HCT116 (cell line): ENCODE measurements around the gene APOL6. TPM values are rescaled to one million over a fixed set of nuclear protein-coding genes. Genes with fewer than 3 reads are reported as not detected.
"Not testable (repeated sequence)": the region's sequence is repeated elsewhere in the genome, so short reads cannot be mapped to it uniquely, and the experiment has no call there.

Experiments used
- ATAC-seq: fragments of 200-7000 bp; cut with Tn5 transposase; 2 replicates; pipeline ENCODE4 v1.9.1; 2020; ENCODE audit warnings: mild to moderate bottlenecking, moderate library complexity
- BruUV-seq: library from RNA; stranded (reverse); fragments of 400-500 nt; replicated peaks from 2 replicates; lab custom pipeline; 2021; lab: Mats Ljungman, UMichigan
- CTCF ChIA-PET: fragments of 300-600 bp; sonication (Branson Sonifier 250); formaldehyde crosslinking; loops from one replicate; lab custom pipeline; 2021; ENCODE audit warnings: antibody characterized with exemption; lab: Charles Lee
- POLR2A ChIA-PET: fragments of 300-600, 350-600 bp; sonication (Branson Sonifier 250); formaldehyde crosslinking; loops from one replicate; lab custom pipeline; 2021; ENCODE audit warnings: antibody characterized with exemption; lab: Charles Lee
- RAD21 ChIA-PET, 2 experiments: fragments of 300-600 bp; sonication (Branson Sonifier 250); formaldehyde crosslinking; loops; one replicate each; lab custom pipeline; 2023; ENCODE audit warnings: low total read pairs in 2 of 2; ENCODE audit not compliant: uncharacterized antibody in 2 of 2, unreplicated experiment in 2 of 2, low non-redundant PET in 1 of 2; lab: Charles Lee
- DNase-seq: peaks from one replicate; pipeline ENCODE4 v3.0.0-alpha.2; 2010; ENCODE audit warnings: low read depth, low spot score
- H2AFZ ChIP-seq: fragments of 200-600 bp; shearing (Covaris generic), sonication (generic); 2 replicates; pipeline ENCODE4 v1.6.1; 2017; ENCODE audit warnings: low read depth, mixed run types, mixed read lengths, antibody characterized with exemption, low read length; ENCODE audit not compliant: poor library complexity, severe bottlenecking
- H3K27ac ChIP-seq: 2 replicates; pipeline ENCODE4 v1.5.1; 2012; ENCODE audit warnings: low read depth, low read length
- H3K27me3 ChIP-seq: fragments of 200-600 bp; sonication (generic); 2 replicates; pipeline ENCODE4 v1.6.1; 2016; ENCODE audit warnings: mixed run types, low read length, mixed read lengths; ENCODE audit not compliant: insufficient read depth
- H3K36me3 ChIP-seq, 2 experiments: fragments of 200-500 bp in 1 of 2; fragments of 200-600 bp in 1 of 2; sonication (Bioruptor generic) in 1 of 2; sonication (generic) in 1 of 2; 2 replicates each; pipeline versions ENCODE4 v1.5.1 to v1.6.1; 2014 to 2016; ENCODE audit warnings: low read length in 2 of 2, inconsistent platforms in 1 of 2, mixed read lengths in 1 of 2, mixed run types in 1 of 2; ENCODE audit not compliant: insufficient read depth in 2 of 2, control insufficient read depth in 1 of 2
- H3K4me1 ChIP-seq, 2 experiments: fragments of 200-600 bp in 1 of 2; sonication (generic) in 1 of 2; 2 replicates each; pipeline versions ENCODE4 v1.5.1 to v1.6.1; 2012 to 2017; ENCODE audit warnings: low read length in 2 of 2, inconsistent platforms in 1 of 2, mild to moderate bottlenecking in 1 of 2, mixed read lengths in 1 of 2, mixed run types in 1 of 2, moderate library complexity in 1 of 2; ENCODE audit not compliant: insufficient read depth in 2 of 2, control insufficient read depth in 1 of 2
- H3K4me2 ChIP-seq: fragments of 200-600 bp; sonication (generic); 2 replicates; pipeline ENCODE4 v1.6.1; 2017; ENCODE audit warnings: mixed run types, low read length, mixed read lengths
- H3K4me3 ChIP-seq, 2 experiments: fragments of 200-600 bp in 1 of 2; sonication (generic) in 1 of 2; replicated peaks in 1 of 2; 2 replicates each; pipeline ENCODE4 v1.5.1; 2011 to 2016; ENCODE audit warnings: low read length in 2 of 2, control low read depth in 1 of 2, low read depth in 1 of 2, mild to moderate bottlenecking in 1 of 2, mixed read lengths in 1 of 2, mixed run types in 1 of 2
- H3K79me2 ChIP-seq: fragments of 200-600 bp; sonication (generic); 2 replicates; pipeline ENCODE4 v1.6.1; 2017; ENCODE audit warnings: mild to moderate bottlenecking, mixed run types, low read length, moderate library complexity, mixed read lengths; ENCODE audit not compliant: insufficient read depth
- H3K9ac ChIP-seq: fragments of 200-600 bp; sonication (generic); 2 replicates; pipeline ENCODE4 v1.6.1; 2016; ENCODE audit warnings: low read length, mixed read lengths
- H3K9me2 ChIP-seq: fragments of 200-600 bp; sonication (generic), shearing (Covaris generic); 2 replicates; pipeline ENCODE4 v1.6.1; 2017; ENCODE audit warnings: mixed run types, mild to moderate bottlenecking, moderate library complexity; ENCODE audit not compliant: insufficient read depth
- H3K9me3 ChIP-seq, 2 experiments: fragments of 200-500 bp in 1 of 2; fragments of 200-600 bp in 1 of 2; sonication (Bioruptor generic) in 1 of 2; sonication (generic) in 1 of 2; 2 replicates each; pipeline ENCODE4 v1.6.1; 2014 to 2017; ENCODE audit warnings: low read length in 2 of 2, mixed read lengths in 2 of 2, inconsistent platforms in 1 of 2, low read depth in 1 of 2, mild to moderate bottlenecking in 1 of 2, mixed run types in 1 of 2, moderate library complexity in 1 of 2; ENCODE audit not compliant: control insufficient read depth in 1 of 2, insufficient read depth in 1 of 2
- H4K20me1 ChIP-seq: fragments of 200-600 bp; sonication (generic), shearing (Covaris generic); 2 replicates; pipeline ENCODE4 v1.6.1; 2017; ENCODE audit warnings: mixed run types, mild to moderate bottlenecking, moderate library complexity; ENCODE audit not compliant: insufficient read depth
- CBX3 ChIP-seq: IDR thresholded peaks from 2 replicates; pipeline ENCODE4 v1.6.1; 2012; ENCODE audit warnings: low read depth
- CEBPB ChIP-seq: IDR thresholded peaks from 2 replicates; pipeline ENCODE4 v1.6.1; 2012; ENCODE audit warnings: low read depth
- ELF1 ChIP-seq: IDR thresholded peaks from 2 replicates; pipeline ENCODE4 v1.6.1; 2012; ENCODE audit warnings: low read depth, borderline replicate concordance
- EZH2phosphoT487 ChIP-seq: fragments of 200-600 bp; IDR thresholded peaks from 2 replicates; pipeline ENCODE4 v1.6.1; 2018; ENCODE audit warnings: antibody characterized with exemption, borderline replicate concordance
- FOSL1 ChIP-seq: IDR thresholded peaks from 2 replicates; pipeline ENCODE4 v1.6.1; 2012; ENCODE audit warnings: low read depth
- MAX ChIP-seq: IDR thresholded peaks from 2 replicates; pipeline ENCODE4 v1.6.1; 2012
- POLR2A ChIP-seq: IDR thresholded peaks from 2 replicates; pipeline ENCODE4 v1.7.0; 2011; ENCODE audit warnings: borderline replicate concordance; ENCODE audit not compliant: insufficient read depth, insufficient read length; ENCODE audit errors: extremely low read depth
- POLR2AphosphoS5 ChIP-seq: IDR thresholded peaks from 2 replicates; pipeline ENCODE4 v1.6.1; 2011; ENCODE audit warnings: mild to moderate bottlenecking, low read depth, low read length, moderate library complexity
- RAD21 ChIP-seq: IDR thresholded peaks from 2 replicates; pipeline ENCODE4 v1.6.1; 2012; ENCODE audit warnings: low read depth, mild to moderate bottlenecking
- SIN3A ChIP-seq: IDR thresholded peaks from 2 replicates; pipeline ENCODE4 v1.6.1; 2012; ENCODE audit warnings: low read depth
- SP1 ChIP-seq: IDR thresholded peaks from 2 replicates; pipeline ENCODE4 v1.6.1; 2012; ENCODE audit warnings: low read depth
- SRF ChIP-seq: IDR thresholded peaks from 2 replicates; pipeline ENCODE4 v1.6.1; 2012; ENCODE audit warnings: low read depth
- TCF7L2 ChIP-seq: IDR thresholded peaks from 2 replicates; pipeline ENCODE4 v1.7.0; 2011; ENCODE audit warnings: borderline replicate concordance, inconsistent platforms; ENCODE audit not compliant: insufficient read depth, insufficient read length; ENCODE audit errors: extremely low read depth
- ZFX ChIP-seq: fragments of 450-650 bp; IDR thresholded peaks from 2 replicates; pipeline ENCODE4 v1.6.1; 2017
- intact Hi-C: fragments of 100-400 bp; cut with micrococcal nuclease; formaldehyde crosslinking; loops from 2 replicates; pipeline ENCODE4 v1.10.0; 2022
- total RNA-seq: library from RNA; stranded (reverse); gene quantifications from one replicate; pipeline ENCODE4 v1.2.1, GENCODE V29; 2021; ENCODE audit not compliant: unreplicated experiment
- TF ChIP-seq, protein P1 (sequence below): IDR thresholded peaks from 2 replicates; pipeline ENCODE4 v1.6.1; 2011; ENCODE audit warnings: mild to moderate bottlenecking, low read length, moderate library complexity; ENCODE audit not compliant: insufficient replicate concordance; ENCODE audit errors: extremely low read depth
- TF ChIP-seq, protein P2 (sequence below): IDR thresholded peaks from 2 replicates; pipeline ENCODE4 v1.6.1; 2012

The APOL6 gene
- total RNA-seq, 1 experiment from 2014 or later, result 0.84 TPM

- TF ChIP-seq POLR2A, result no peak
- TF ChIP-seq CBX3, result no peak
- TF ChIP-seq SRF, result no peak
- no peak for TF ChIP-seq ELF1
Measured at GRCh38 chr22:35678836-35679235, 30.6 kb downstream of the APOL6 start (continued).

DNA sequence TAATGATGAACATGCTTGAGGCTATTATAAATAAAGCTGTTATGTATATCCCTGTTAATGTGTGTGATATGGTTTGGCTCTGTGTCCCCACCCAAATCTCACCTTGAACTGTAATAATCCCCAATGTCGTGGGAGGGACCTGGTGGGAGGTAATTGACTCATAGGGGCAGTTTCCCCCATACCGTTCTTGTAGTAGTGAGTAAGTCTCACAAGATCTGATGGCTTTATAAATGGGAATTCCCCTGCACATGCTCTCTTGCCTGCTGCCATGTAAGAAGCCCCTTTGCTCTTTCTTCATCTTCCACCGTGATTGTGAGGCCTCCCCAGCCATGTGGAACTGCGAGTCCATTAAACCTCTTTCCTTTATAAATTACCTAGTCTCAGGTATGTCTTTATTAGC lies 31.2 kb downstream of the APOL6 start:
- CTCF ChIA-PET, H2AFZ ChIP-seq, H3K9ac ChIP-seq, H3K79me2 ChIP-seq, H3K9me3 ChIP-seq, H3K27ac ChIP-seq, RAD21 ChIA-PET, H3K4me1 ChIP-seq, H3K27me3 ChIP-seq, H3K9me2 ChIP-seq, POLR2A ChIA-PET, ATAC-seq, DNase-seq, H4K20me1 ChIP-seq, H3K4me3 ChIP-seq, H3K36me3 ChIP-seq, BruUV-seq, intact Hi-C loops, H3K4me2 ChIP-seq: not testable (repeated sequence)

DNA sequence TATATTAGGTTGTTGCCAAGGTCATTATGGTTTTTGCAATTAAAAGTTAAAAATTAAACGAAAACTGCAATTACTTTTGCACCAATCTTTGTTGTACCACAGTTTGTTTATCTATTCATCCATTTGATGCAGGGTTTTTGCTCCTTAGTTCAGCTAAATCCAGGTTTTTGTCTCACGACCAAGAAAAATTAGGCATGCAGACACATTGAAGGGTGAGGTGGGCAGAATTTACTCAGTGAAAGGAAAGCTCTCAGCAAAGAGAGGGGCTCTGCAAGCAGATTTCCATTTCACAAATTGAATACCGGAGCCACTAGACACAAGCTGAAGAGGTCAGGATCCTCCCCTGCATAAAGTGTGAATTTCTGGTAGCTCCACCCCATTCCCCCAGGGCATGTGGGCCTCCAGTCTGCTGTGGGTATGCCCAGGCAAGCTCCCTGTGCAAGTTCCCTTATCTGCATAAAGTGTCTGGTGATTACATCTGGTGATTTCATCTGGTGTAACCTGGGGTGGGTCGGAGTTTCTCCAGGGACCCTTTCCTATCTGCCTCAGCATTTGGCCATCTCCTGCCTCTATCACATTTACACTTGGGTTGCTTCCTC lies 33.3 kb downstream of the APOL6 start:
- ATAC-seq, result no peak
- no peak overlapping the region for H3K4me3 ChIP-seq
- H3K27me3 ChIP-seq, result no peaks in the 10 kb centered on the region
- no peaks in the 10 kb centered on the region for H3K79me2 ChIP-seq
- H3K36me3 ChIP-seq, result no peaks in the 10 kb centered on the region
- POLR2A ChIA-PET, result no interaction called here
- CTCF ChIA-PET, result interaction anchor here (0.8 kb wide), 1 partner anchor 50 kb away, joined by 3 read pairs; no protein-coding TSS in a partner anchor
- no peaks in the 10 kb centered on the region for H3K9me2 ChIP-seq
- no peak overlapping the region for H2AFZ ChIP-seq
- no TSS peak for BruUV-seq
- no peaks in the 10 kb centered on the region; a peak in 1 of 4 replicates for H3K9me3 ChIP-seq
- intact Hi-C loops, result no loop called here
- no peak overlapping the region for H3K27ac ChIP-seq
- no peak overlapping the region for H3K4me2 ChIP-seq
- RAD21 ChIA-PET, result no interaction called here
- no peak overlapping the region for H3K9ac ChIP-seq
- no peaks in the 10 kb centered on the region for H3K4me1 ChIP-seq
- no peak for DNase-seq
- H4K20me1 ChIP-seq, result no peaks in the 10 kb centered on the region
- TF ChIP-seq CBX3 (no peak), RAD21 (no peak), ELF1 (no peak), SRF (no peak), TCF7L2 (no peak), MAX (no peak), SP1 (no peak), POLR2A (no peak), CEBPB (no peak), ZFX (no peak), SIN3A (no peak), POLR2AphosphoS5 (no peak), EZH2phosphoT487 (no peak), FOSL1 (no peak)
- TF ChIP-seq, protein P1, sequence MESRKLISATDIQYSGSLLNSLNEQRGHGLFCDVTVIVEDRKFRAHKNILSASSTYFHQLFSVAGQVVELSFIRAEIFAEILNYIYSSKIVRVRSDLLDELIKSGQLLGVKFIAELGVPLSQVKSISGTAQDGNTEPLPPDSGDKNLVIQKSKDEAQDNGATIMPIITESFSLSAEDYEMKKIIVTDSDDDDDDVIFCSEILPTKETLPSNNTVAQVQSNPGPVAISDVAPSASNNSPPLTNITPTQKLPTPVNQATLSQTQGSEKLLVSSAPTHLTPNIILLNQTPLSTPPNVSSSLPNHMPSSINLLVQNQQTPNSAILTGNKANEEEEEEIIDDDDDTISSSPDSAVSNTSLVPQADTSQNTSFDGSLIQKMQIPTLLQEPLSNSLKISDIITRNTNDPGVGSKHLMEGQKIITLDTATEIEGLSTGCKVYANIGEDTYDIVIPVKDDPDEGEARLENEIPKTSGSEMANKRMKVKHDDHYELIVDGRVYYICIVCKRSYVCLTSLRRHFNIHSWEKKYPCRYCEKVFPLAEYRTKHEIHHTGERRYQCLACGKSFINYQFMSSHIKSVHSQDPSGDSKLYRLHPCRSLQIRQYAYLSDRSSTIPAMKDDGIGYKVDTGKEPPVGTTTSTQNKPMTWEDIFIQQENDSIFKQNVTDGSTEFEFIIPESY, result no peak
- TF ChIP-seq, protein P2, sequence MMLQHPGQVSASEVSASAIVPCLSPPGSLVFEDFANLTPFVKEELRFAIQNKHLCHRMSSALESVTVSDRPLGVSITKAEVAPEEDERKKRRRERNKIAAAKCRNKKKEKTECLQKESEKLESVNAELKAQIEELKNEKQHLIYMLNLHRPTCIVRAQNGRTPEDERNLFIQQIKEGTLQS, result no peak
